NCI-H146 treated with DMSO at 0.1 percent for 48 hours (cell line): Measurements from ENCODE around the gene RPS8.
"Not testable (repeated sequence)": the region's sequence is repeated elsewhere in the genome, so short reads cannot be mapped to it uniquely, and the experiment has no call there.

ENCODE experiments used
- DNase-seq: peaks from one replicate; lab custom pipeline; 2025; ENCODE audit not compliant: unreplicated experiment; lab: John Stamatoyannopoulos, UW

The RPS8 gene

GRCh38 chr1:44775078-44775929, at the start of gene RPS8:
Gene RPS8 (plus strand): TSS chr1:44775540. CDS start chr1:44775597, 57 bp downstream.
- DNase-seq, result peak; percentile 72

GRCh38 chr1:44730741-44731512, 44.4 kb upstream of the RPS8 start, which contains the start of gene RNU5D-1:
Gene RNU5D-1 (minus strand): TSS chr1:44731170.
- DNase-seq, result peak; percentile 87

GRCh38 chr1:44733365-44733764, 42.0 kb upstream of the RPS8 start:
- DNase-seq, result no peak

- DNase-seq, result no peak
These were observed 41.6 kb upstream of the RPS8 start for GRCh38 chr1:44733784-44734183.

- no peak for DNase-seq
These were observed 39.3 kb upstream of the RPS8 start for GRCh38 chr1:44735992-44736391.

GRCh38 chr1:44738953-44739306, 36.4 kb upstream of the RPS8 start:
- not testable (repeated sequence) for DNase-seq

- DNase-seq, result peak; percentile 80
These were observed 35.8 kb upstream of the RPS8 start, which contains the start of gene KIF2C for GRCh38 chr1:44739307-44740178. Gene KIF2C (plus strand): TSS chr1:44739837. CDS start chr1:44739933, 96 bp downstream.

- no peak for DNase-seq
These were observed 35.1 kb upstream of the RPS8 start for GRCh38 chr1:44740179-44740617.

- DNase-seq, result no peak
These were observed 32.1 kb upstream of the RPS8 start for GRCh38 chr1:44743211-44743610.

- DNase-seq, result no peak
These were observed 27.5 kb upstream of the RPS8 start for GRCh38 chr1:44747878-44748277.

- DNase-seq, result no peak
These were observed 17.9 kb upstream of the RPS8 start for GRCh38 chr1:44757420-44757819.

- no peak for DNase-seq
These were observed 16.3 kb upstream of the RPS8 start for GRCh38 chr1:44759077-44759476.

GRCh38 chr1:44760876-44761275, 14.5 kb upstream of the RPS8 start:
- DNase-seq, result no peak

GRCh38 chr1:44766421-44766820, 8.9 kb upstream of the RPS8 start:
- DNase-seq, result not testable (repeated sequence)

GRCh38 chr1:44775930-44776729, 790 bp downstream of the RPS8 start:
- DNase-seq, result no peak

GRCh38 chr1:44776730-44777068, 1.4 kb downstream of the RPS8 start:
- DNase-seq, result no peak

- no peak for DNase-seq
These were observed 2.2 kb downstream of the RPS8 start for GRCh38 chr1:44777547-44777946.

GRCh38 chr1:44777969-44778635, 2.8 kb downstream of the RPS8 start:
- DNase-seq, result no peak

GRCh38 chr1:44778705-44779576, 3.6 kb downstream of the RPS8 start:
- DNase-seq, result no peak
